Measurements from ENCODE around the gene IL25. TPM values are rescaled to one million over a fixed set of nuclear protein-coding genes. Genes with fewer than 3 reads are reported as not detected.

The IL25 gene
- polyA plus RNA-seq, 1 of the 3 experiments (the other 2 are of a cell fraction), result not detected

DNA sequence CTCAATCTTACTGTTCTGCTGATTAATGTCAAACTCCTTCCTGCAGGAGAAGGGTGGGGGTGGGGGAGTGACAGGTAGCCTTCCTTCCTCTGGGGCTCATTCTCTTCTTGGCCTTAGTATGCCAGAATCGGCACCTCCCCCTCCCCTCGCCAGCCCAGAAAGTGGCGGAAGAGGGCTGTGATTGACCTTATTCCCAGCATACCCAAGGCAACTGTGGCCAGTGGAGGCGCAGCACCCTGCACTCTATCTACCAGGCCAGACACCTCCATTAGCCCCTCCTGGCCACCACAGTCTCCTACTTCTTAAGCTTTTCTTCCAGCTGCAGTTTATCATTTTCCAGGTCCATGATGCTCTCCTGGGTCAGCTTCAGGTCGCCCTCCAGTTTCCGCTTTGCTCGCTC lies 20.0 kb downstream of the IL25 start:
- Histone ChIP-seq H3K9me2 (no peaks in the 10 kb centered on the region), H3K27ac (ENCODE audit: low read depth in 2 of 2, low read length in 1 of 2) (no peak overlapping the region), H3K36me3 (replicated peaks in 1 of 2; ENCODE audit: control insufficient read depth in 1 of 2, insufficient read depth in 2 of 2, low read length in 1 of 2) (no peaks in the 10 kb centered on the region), H3K4me1 (ENCODE audit: control insufficient read depth in 1 of 2, insufficient read depth in 2 of 2, low read depth in 1 of 2, low read length in 1 of 2) (no peaks in the 10 kb centered on the region), H3K27me3 (ENCODE audit: insufficient read depth) (peaks cover 46% of the 10 kb centered on the region), H3K9ac (no peak overlapping the region), H3F3A (replicated peaks; ENCODE audit: insufficient read depth) (no peaks in the 10 kb centered on the region), H3K9me3 (no peaks in the 10 kb centered on the region), H4K20me1 (ENCODE audit: insufficient read depth) (no peaks in the 10 kb centered on the region), H3K79me2 (ENCODE audit: insufficient read depth) (no peaks in the 10 kb centered on the region), H2AFZ (ENCODE audit: low read depth) (no peak overlapping the region), H3K4me3 (ENCODE audit: low read depth in 2 of 2, low read length in 1 of 2) (no peak overlapping the region), H3K4me2 (no peak overlapping the region)
- WGBS (ENCODE audit: low lambda C conversion rate), result 39% methylated on average over 6 of the region's 7 CpGs
- no peak for DNase-seq
- CTCF ChIA-PET, result interaction anchor here (5.5 kb wide), 1 partner anchor 13 kb away, joined by 34 read pairs; no protein-coding TSS in a partner anchor
- POLR2A ChIA-PET, result no interaction called here
- no peak for TF ChIP-seq RCOR1 (IDR thresholded peaks at IDR 0.05; ENCODE audit: low read length)
- no peak for TF ChIP-seq RAD21 (IDR thresholded peaks at IDR 0.05; ENCODE audit: low read length)
- TF ChIP-seq NRF1 (IDR thresholded peaks at IDR 0.05; ENCODE audit: low read depth, low read length), result no peak
- TF ChIP-seq, protein P1, sequence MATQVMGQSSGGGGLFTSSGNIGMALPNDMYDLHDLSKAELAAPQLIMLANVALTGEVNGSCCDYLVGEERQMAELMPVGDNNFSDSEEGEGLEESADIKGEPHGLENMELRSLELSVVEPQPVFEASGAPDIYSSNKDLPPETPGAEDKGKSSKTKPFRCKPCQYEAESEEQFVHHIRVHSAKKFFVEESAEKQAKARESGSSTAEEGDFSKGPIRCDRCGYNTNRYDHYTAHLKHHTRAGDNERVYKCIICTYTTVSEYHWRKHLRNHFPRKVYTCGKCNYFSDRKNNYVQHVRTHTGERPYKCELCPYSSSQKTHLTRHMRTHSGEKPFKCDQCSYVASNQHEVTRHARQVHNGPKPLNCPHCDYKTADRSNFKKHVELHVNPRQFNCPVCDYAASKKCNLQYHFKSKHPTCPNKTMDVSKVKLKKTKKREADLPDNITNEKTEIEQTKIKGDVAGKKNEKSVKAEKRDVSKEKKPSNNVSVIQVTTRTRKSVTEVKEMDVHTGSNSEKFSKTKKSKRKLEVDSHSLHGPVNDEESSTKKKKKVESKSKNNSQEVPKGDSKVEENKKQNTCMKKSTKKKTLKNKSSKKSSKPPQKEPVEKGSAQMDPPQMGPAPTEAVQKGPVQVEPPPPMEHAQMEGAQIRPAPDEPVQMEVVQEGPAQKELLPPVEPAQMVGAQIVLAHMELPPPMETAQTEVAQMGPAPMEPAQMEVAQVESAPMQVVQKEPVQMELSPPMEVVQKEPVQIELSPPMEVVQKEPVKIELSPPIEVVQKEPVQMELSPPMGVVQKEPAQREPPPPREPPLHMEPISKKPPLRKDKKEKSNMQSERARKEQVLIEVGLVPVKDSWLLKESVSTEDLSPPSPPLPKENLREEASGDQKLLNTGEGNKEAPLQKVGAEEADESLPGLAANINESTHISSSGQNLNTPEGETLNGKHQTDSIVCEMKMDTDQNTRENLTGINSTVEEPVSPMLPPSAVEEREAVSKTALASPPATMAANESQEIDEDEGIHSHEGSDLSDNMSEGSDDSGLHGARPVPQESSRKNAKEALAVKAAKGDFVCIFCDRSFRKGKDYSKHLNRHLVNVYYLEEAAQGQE (IDR thresholded peaks at IDR 0.05; ENCODE audit: low read depth, low read length), result no peak
- no peak for TF ChIP-seq TAF1 (IDR thresholded peaks at IDR 0.05; ENCODE audit: borderline replicate concordance, low read depth, low read length)
- TF ChIP-seq RXRA (IDR thresholded peaks at IDR 0.05; ENCODE audit: borderline replicate concordance, low read depth), result no peak
- TF ChIP-seq, protein P2, sequence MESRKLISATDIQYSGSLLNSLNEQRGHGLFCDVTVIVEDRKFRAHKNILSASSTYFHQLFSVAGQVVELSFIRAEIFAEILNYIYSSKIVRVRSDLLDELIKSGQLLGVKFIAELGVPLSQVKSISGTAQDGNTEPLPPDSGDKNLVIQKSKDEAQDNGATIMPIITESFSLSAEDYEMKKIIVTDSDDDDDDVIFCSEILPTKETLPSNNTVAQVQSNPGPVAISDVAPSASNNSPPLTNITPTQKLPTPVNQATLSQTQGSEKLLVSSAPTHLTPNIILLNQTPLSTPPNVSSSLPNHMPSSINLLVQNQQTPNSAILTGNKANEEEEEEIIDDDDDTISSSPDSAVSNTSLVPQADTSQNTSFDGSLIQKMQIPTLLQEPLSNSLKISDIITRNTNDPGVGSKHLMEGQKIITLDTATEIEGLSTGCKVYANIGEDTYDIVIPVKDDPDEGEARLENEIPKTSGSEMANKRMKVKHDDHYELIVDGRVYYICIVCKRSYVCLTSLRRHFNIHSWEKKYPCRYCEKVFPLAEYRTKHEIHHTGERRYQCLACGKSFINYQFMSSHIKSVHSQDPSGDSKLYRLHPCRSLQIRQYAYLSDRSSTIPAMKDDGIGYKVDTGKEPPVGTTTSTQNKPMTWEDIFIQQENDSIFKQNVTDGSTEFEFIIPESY (IDR thresholded peaks at IDR 0.05; ENCODE audit: borderline replicate concordance, low read depth), result no peak
- TF ChIP-seq FOSL2 (IDR thresholded peaks at IDR 0.05; ENCODE audit: borderline replicate concordance, low read depth), result no peak
- TF ChIP-seq CHD2 (IDR thresholded peaks at IDR 0.05; ENCODE audit: low read length, partially characterized antibody), result no peak
- TF ChIP-seq JUND (IDR thresholded peaks at IDR 0.05), result no peak

DNA sequence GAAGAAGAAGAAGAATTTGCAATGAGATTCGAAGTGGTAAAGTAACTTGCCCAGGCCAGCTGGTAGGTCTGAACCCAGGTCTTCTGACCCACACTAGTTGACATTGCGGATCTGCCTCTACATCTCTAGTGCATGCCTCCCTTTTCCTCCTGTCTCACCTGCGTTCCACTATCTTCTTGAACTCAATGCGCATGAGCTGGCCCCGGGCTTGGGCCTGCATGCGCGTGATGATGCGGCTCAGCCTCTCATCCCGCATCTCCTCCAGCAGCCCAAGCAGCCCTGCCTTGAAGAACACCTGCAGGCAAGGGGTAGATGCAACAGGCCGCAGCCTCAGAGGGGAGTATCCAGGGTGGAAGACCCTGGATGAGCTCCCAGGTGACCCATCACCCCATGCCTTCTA lies 23.5 kb downstream of the IL25 start:
- Histone ChIP-seq H3K9ac (no peak overlapping the region), H3F3A (replicated peaks; ENCODE audit: insufficient read depth) (no peaks in the 10 kb centered on the region), H3K79me2 (ENCODE audit: insufficient read depth) (no peaks in the 10 kb centered on the region), H3K9me2 (no peaks in the 10 kb centered on the region), H3K4me1 (ENCODE audit: control insufficient read depth in 1 of 2, insufficient read depth in 2 of 2, low read depth in 1 of 2, low read length in 1 of 2) (no peaks in the 10 kb centered on the region), H3K27ac (ENCODE audit: low read depth in 2 of 2, low read length in 1 of 2) (no peak overlapping the region), H3K9me3 (no peaks in the 10 kb centered on the region), H3K4me2 (no peak overlapping the region), H3K27me3 (ENCODE audit: insufficient read depth) (peaks cover 38% of the 10 kb centered on the region), H4K20me1 (ENCODE audit: insufficient read depth) (no peaks in the 10 kb centered on the region), H3K36me3 (replicated peaks in 1 of 2; ENCODE audit: control insufficient read depth in 1 of 2, insufficient read depth in 2 of 2, low read length in 1 of 2) (no peaks in the 10 kb centered on the region), H3K4me3 (ENCODE audit: low read depth in 2 of 2, low read length in 1 of 2) (no peak overlapping the region), H2AFZ (ENCODE audit: low read depth) (no peak overlapping the region)
- TF ChIP-seq FOXJ3 (CRISPR knock-in tag; IDR thresholded peaks at IDR 0.05) (no peak), GATA2 (CRISPR knock-in tag; IDR thresholded peaks at IDR 0.05) (no peak)
- TF ChIP-seq, protein P3, sequence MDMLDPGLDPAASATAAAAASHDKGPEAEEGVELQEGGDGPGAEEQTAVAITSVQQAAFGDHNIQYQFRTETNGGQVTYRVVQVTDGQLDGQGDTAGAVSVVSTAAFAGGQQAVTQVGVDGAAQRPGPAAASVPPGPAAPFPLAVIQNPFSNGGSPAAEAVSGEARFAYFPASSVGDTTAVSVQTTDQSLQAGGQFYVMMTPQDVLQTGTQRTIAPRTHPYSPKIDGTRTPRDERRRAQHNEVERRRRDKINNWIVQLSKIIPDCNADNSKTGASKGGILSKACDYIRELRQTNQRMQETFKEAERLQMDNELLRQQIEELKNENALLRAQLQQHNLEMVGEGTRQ (IDR thresholded peaks at IDR 0.05; ENCODE audit: borderline replicate concordance, low read depth, low read length), result no peak
- ChIA-PET CTCF (interaction anchor here (2.1 to 2.7 kb wide), 2 partner anchors 16 to 69 kb away, joined by 4 to 12 read pairs; no protein-coding TSS in a partner anchor), POLR2A (no interaction called here)
- WGBS (ENCODE audit: low lambda C conversion rate), result 58% methylated on average over 10 of the region's 10 CpGs
- DNase-seq, result no peak
